Measurements from ENCODE around the gene CHAF1A.

The CHAF1A gene

GRCh38 chr19:4477034-4477801 is 74.8 kb downstream of the CHAF1A start:
- DNase-seq (ENCODE audit: insufficient read length, low spot score): no peak
- no peak for TF ChIP-seq CTCF (IDR thresholded peaks at IDR 0.05; ENCODE audit: insufficient read depth, missing control alignments)
- no peak for FAIRE-seq

- no peak for FAIRE-seq
- no peak for TF ChIP-seq CTCF (IDR thresholded peaks at IDR 0.05; ENCODE audit: insufficient read depth, missing control alignments)
- DNase-seq (ENCODE audit: insufficient read length, low spot score): no peak
Observed at GRCh38 chr19:4482721-4483364, 80.4 kb downstream of the CHAF1A start.

- FAIRE-seq (no peak), DNase-seq (ENCODE audit: insufficient read length, low spot score) (no peak)
- TF ChIP-seq CTCF (IDR thresholded peaks at IDR 0.05; ENCODE audit: insufficient read depth, missing control alignments): no peak
Observed at GRCh38 chr19:4483385-4483784, 80.9 kb downstream of the CHAF1A start.

- TF ChIP-seq CTCF (IDR thresholded peaks at IDR 0.05; ENCODE audit: insufficient read depth, missing control alignments): no peak
- DNase-seq (ENCODE audit: insufficient read length, low spot score) (no peak), FAIRE-seq (no peak)
Observed at GRCh38 chr19:4487572-4487971, 85.1 kb downstream of the CHAF1A start.

GRCh38 chr19:4488496-4488895 is 86.1 kb downstream of the CHAF1A start:
- no peak for TF ChIP-seq CTCF (IDR thresholded peaks at IDR 0.05; ENCODE audit: insufficient read depth, missing control alignments)
- DNase-seq (ENCODE audit: insufficient read length, low spot score): no peak
- FAIRE-seq: no peak

GRCh38 chr19:4491446-4491845 is 89.0 kb downstream of the CHAF1A start:
- no peak for DNase-seq (ENCODE audit: insufficient read length, low spot score)
- TF ChIP-seq CTCF (IDR thresholded peaks at IDR 0.05; ENCODE audit: insufficient read depth, missing control alignments): no peak
- no peak for FAIRE-seq
